ENCODE measurements around the gene TMEM115. TPM values are rescaled to one million over a fixed set of nuclear protein-coding genes. Genes with fewer than 3 reads are reported as not detected.

The TMEM115 gene
- total and polyA plus RNA-seq, 9 of the 15 experiments (the other 6 are each of a cell fraction or from before 2014, with no cell fraction given) = 1.6 to 26.9 (median 14.1) TPM

DNA sequence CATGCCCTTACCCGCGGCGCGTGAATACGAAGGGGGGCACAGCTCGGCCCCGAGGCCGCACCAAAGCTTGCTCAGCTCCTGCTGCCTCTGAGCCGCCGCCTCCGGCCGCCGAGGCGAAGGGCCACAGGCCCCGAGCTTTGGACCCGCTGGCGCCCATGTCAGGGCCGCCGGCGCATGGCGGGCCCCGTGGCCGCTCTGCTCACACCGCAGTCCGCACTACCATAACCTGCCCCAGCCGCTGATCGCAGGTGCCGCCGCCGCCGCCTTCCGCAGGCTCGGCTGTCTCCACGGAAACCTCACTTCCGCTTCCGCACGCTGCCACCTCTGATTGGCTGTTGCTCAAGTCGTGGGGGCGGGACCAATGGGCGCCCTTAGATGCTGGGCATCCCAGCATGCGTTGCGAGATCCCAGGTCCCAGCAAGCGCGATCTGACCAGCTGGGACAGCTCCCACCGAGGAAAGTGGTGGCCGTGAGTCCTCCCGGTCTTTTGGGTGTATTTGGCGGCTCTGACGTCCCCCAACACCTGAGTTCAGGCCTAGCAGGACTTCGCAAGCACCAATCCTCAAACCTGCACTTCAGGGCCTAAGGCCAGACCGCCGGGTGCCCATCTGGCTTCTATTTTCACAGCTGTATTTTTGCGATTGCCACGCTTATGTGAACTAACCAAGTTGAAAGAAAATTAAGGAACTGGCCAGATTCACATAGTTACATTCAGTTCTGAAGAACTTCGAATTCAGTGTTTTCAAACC lies 31.2 kb downstream of the TMEM115 start, which contains the start of gene TUSC2 (continued):
- TF ChIP-seq, protein P1, sequence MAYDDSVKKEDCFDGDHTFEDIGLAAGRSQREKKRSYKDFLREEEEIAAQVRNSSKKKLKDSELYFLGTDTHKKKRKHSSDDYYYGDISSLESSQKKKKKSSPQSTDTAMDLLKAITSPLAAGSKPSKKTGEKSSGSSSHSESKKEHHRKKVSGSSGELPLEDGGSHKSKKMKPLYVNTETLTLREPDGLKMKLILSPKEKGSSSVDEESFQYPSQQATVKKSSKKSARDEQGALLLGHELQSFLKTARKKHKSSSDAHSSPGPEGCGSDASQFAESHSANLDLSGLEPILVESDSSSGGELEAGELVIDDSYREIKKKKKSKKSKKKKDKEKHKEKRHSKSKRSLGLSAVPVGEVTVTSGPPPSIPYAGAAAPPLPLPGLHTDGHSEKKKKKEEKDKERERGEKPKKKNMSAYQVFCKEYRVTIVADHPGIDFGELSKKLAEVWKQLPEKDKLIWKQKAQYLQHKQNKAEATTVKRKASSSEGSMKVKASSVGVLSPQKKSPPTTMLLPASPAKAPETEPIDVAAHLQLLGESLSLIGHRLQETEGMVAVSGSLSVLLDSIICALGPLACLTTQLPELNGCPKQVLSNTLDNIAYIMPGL (CRISPR knock-in tag; IDR thresholded peaks at IDR 0.05) = no peak
- TF ChIP-seq PHB (CRISPR knock-in tag; IDR thresholded peaks at IDR 0.05) (no peak), ZNF311 (CRISPR knock-in tag; IDR thresholded peaks at IDR 0.05) (no peak), RB1 (IDR thresholded peaks at IDR 0.05; ENCODE audit: low read depth) (peak; percentile 25; the same call in 1 of the 2 replicates), TEAD2 (tag; IDR thresholded peaks at IDR 0.05) (no peak), POLR2AphosphoS2 (IDR thresholded peaks at IDR 0.05; ENCODE audit: low read length) (peak; percentile 74), ZKSCAN1 (IDR thresholded peaks at IDR 0.05; ENCODE audit: low read depth, low read length) (no peak), MEF2D (tag; conservative IDR thresholded peaks at IDR 0.05; ENCODE audit: low read depth) (no peak), C11orf30 (IDR thresholded peaks at IDR 0.05; ENCODE audit: low read depth) (peak; percentile 90), ELF2 (CRISPR knock-in tag; IDR thresholded peaks at IDR 0.05) (0 out of 2 replicates have a peak, but pooled peaks have one; percentile 28), PTRF (tag; IDR thresholded peaks at IDR 0.05) (no peak), MAZ (CRISPR knock-in tag; conservative IDR thresholded peaks at IDR 0.05 in 1 of 2, IDR thresholded peaks at IDR 0.05 in 1 of 2) (peak in 1 of 2 experiments; percentile 47; a peak in 1 of 4 replicates), DNMT1 (IDR thresholded peaks at IDR 0.05) (no peak), POLR2AphosphoS5 (IDR thresholded peaks at IDR 0.05; ENCODE audit: control insufficient read depth, insufficient read depth, low read depth, low read length) (peak; percentile 38; the same call in 1 of the 2 replicates), ELF1 (tag; IDR thresholded peaks at IDR 0.05) (peak; percentile 69), KLF6 (CRISPR knock-in tag; IDR thresholded peaks at IDR 0.05; ENCODE audit: borderline replicate concordance) (no peak), SMAD4 (CRISPR knock-in tag; conservative IDR thresholded peaks at IDR 0.05) (no peak), HMGN3 (IDR thresholded peaks at IDR 0.05; ENCODE audit: borderline replicate concordance, extremely low read depth, insufficient read length, low read depth, low read length) (peak; percentile 34), IFI16 (CRISPR knock-in tag; IDR thresholded peaks at IDR 0.05) (no peak), SMARCC2 (IDR thresholded peaks at IDR 0.05; ENCODE audit: low read depth) (no peak), HOXB6 (CRISPR knock-in tag; IDR thresholded peaks at IDR 0.05; ENCODE audit: borderline replicate concordance) (no peak)
- TF ChIP-seq, protein P2, sequence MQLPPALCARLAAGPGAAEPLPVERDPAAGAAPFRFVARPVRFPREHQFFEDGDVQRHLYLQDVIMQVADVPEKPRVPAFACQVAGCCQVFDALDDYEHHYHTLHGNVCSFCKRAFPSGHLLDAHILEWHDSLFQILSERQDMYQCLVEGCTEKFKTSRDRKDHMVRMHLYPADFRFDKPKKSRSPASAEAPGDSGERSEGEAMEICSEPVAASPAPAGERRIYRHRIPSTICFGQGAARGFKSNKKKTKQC (CRISPR knock-in tag; IDR thresholded peaks at IDR 0.05) = no peak
- TF ChIP-seq, protein P3, sequence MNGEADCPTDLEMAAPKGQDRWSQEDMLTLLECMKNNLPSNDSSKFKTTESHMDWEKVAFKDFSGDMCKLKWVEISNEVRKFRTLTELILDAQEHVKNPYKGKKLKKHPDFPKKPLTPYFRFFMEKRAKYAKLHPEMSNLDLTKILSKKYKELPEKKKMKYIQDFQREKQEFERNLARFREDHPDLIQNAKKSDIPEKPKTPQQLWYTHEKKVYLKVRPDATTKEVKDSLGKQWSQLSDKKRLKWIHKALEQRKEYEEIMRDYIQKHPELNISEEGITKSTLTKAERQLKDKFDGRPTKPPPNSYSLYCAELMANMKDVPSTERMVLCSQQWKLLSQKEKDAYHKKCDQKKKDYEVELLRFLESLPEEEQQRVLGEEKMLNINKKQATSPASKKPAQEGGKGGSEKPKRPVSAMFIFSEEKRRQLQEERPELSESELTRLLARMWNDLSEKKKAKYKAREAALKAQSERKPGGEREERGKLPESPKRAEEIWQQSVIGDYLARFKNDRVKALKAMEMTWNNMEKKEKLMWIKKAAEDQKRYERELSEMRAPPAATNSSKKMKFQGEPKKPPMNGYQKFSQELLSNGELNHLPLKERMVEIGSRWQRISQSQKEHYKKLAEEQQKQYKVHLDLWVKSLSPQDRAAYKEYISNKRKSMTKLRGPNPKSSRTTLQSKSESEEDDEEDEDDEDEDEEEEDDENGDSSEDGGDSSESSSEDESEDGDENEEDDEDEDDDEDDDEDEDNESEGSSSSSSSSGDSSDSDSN (IDR thresholded peaks at IDR 0.05; ENCODE audit: borderline replicate concordance in 1 of 2, low read depth in 2 of 2, low read length in 2 of 2) = no peak
- TF ChIP-seq, protein P4, sequence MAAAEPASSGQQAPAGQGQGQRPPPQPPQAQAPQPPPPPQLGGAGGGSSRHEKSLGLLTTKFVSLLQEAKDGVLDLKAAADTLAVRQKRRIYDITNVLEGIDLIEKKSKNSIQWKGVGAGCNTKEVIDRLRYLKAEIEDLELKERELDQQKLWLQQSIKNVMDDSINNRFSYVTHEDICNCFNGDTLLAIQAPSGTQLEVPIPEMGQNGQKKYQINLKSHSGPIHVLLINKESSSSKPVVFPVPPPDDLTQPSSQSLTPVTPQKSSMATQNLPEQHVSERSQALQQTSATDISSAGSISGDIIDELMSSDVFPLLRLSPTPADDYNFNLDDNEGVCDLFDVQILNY (CRISPR knock-in tag; IDR thresholded peaks at IDR 0.05) = no peak
